Measurements from ENCODE around the gene GAB3.

Gene GAB3

DNA sequence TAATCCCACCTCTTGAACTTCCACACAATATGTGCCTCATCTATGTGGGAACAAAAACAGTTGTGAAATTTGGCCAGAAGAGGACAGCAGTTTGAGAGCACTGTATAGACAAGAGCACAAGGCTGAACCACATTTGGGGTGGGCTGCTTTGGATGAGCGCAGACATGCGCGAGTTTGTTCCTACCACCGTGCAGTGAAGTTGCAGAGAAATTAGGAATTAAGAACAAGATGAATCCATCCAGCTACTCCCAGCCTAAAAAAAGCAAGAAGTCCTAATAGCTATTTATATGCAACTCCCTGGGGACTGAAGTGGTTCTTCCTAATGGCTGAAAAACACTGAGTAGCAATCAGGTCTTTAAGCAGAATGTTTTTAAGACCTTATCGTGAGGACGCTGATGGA is 1.0 kb downstream of the GAB3 start:
- DNase-seq: no peak

DNA sequence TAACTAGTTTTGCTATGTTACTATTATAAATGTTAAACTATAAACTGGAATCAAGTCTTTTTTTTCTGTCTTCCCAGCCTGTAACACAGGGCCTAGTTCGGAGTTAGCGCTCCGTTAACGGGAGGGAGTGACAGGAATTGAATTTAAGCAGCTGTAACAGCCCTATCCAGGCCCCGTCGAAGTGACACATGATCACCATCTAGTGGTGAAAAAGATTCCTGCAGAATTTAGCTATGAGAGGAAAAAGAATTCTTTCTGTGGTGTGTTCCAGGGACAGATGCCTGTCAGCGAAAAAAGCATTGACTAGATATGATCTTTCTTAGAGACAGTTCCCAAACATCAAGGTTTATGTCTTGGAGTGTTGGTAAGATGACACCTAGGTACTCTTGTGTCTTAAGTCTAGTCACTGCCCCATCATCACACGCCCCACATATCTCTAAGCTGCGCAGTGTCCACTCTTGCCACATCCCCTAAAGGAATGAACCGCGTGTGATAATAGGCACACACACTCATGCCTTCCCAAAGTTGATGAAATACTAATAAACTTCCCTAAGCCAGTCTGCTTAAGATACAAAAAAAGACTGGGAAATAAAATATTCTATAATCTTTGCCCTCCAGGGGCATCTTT is 2.1 kb downstream of the GAB3 start:
- DNase-seq: peak; percentile 59

DNA sequence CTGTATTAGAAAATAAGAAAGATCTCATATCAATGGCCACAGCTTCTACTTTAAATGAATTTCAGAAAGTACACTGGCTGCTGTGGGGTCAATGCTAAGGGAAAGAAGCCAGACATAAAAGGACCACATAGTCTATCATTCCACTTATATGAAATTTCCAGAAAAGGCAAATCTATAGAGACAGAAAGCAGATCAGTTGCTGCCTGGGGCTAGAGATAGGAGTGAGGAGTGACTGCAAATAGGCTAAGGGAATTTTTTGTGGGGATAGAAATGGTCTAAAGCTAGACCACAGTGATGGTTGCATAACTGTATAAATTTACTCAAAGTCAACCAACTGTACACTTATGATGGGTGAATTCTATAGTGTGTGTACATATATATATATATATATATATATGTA is 8.3 kb downstream of the GAB3 start:
- DNase-seq: no peak

DNA sequence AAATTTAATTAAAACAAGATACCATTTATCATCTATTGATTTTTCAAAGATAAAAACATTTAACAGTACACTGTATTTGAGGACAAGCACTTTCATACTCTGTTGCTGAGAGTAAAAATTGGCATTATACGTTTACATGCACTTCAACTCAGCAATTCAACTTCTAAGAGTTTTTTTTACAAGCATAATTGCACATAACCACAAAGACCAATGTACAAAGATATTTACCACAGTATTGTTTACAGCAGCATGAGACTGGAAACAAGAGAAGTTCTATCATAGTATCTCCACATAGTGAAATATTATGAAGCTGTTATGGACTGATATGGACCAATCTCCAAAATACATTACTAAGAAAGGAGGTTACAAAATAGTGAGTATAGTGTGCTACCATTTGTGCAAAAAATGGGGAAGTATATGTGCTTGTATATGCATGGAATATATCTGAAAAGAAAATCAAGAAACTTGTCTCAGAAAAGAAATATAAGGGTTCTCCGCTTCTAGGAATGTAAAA is 10.9 kb downstream of the GAB3 start:
- no peak for DNase-seq

DNA sequence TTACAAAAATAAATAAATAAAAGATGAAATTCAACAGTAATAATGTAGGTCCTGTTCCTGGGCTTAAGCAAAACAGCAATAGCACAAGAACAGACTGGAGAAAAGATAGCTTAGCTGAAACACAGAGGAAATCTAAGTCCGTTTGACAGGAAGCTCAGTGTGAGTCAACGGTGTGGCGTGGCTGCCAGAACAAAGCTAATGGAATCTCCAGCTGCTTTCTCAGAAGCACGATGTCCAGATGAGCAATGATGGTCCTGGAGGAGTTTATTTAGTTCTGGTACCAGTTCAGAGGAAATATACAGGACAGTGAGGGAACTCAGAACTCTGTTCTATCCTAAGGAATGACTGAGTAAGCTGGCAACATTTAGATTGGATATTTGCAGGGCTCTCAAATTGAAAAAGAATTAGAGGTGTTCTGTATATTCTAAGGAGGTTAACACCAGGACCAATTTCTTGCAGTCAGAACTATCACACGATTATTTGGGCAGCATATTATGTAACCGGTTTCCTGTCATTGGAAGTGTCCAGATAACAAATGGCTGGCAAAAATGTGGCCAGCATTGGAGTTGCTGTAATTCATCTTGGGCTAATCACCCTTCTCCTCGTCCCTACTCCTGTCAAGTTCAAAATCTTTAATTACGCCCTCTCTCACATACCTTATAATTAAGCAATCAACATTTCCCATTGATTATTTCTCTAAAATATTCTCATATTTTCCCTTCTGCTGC is 12.7 kb downstream of the GAB3 start:
- peak; percentile 77 for DNase-seq

DNA sequence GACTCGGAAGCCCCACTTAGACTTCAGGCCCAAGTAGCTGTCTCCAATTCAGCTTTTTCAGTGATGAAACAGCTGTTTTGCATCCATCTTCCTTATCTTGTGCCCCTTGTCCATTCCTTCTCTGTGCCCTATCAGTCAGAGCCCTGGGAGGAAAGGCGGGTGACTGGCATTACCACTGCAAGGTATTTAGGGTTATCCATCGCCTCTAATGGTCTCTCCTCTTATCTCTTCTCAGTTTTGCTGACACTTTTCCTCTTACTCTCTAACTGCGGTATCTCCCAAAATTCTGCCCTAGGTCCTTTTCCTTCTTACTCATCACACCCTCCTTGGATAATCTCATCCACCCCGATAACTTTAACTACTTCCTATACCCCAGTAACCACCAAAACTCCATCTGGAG is 13.7 kb downstream of the GAB3 start:
- DNase-seq: no peak

DNA sequence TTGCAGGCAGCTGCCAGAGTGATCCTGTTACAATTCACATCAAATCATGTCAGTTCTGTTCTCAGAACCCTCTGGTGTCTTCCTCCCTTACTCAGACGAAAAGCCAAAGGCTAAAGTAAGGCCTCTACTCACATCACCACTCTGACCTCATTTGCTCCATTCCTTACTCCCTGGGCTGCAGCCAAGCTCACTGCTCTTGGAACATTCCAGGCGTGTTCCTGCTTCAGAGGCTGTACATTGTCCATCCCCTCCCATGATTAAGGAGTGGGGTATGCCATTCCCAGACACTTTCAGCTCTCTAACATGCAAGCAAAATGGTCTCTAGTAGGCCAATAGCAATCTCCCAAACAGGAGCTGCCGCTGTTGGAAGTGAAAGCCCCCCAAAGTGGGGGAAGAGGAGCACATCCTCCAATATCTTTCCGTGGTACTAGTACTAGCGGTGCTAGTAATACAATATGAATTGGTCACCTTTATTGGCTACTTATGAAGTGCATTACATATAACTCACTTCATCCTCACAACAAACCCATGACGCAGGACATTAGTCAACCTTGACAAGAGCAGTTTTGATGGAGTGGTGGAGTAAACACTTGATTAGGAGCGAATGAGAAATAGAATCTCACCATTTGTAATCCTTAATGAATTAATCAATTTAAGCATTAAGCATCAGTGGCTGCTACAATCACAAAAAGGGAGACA is 15.0 kb downstream of the GAB3 start:
- DNase-seq: peak; percentile 64

DNA sequence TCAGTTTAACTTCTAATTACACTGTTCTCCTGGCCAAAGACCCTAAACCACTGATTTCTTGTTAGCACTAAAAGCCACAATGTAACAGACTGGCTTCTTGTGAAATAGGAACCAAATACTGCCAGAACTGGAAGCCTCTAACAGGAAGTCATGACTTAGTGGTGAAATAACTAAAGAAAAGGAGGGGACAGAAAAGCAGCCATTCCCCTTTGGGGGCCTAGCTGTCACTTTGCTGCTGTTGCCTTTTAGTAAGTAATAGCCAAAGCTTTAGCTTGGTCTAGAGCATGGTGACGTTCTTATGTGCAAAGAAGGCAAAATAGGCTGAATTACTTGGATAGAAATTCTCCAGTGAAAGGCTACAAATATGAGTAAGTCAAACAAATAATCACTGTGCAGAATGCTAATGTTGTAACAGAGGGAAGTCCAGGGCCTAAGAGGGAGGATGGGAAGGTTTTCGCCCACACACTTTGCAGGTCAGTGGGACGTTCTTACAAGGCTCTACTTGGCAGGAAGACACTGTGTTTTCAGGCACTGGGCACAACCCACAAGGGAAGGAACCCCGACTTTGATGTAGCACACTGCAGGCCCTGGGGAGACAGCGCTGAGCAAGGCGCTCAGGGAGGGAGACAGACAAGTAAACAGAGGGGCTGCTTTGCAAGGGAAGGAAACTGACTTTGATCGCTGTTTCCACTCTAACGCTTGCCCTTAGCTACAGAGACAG is 16.7 kb downstream of the GAB3 start:
- no peak for DNase-seq

DNA sequence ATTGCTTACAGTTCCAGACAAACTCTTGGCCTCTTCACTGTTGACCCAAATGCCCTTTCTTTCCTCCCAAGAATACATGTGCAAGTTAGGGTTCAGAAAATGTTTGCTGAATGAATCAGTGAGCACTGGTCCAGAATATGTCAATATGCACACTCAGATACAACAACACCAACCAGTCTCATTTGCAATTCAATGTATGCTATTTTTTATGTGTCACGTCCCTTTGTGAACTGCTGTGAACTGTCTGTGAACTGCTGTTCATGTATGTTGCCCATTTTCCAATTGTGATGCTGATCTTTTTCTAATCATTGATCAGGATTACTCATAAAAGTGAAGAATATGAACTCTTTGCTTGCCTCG is 17.8 kb downstream of the GAB3 start:
- DNase-seq: no peak

DNA sequence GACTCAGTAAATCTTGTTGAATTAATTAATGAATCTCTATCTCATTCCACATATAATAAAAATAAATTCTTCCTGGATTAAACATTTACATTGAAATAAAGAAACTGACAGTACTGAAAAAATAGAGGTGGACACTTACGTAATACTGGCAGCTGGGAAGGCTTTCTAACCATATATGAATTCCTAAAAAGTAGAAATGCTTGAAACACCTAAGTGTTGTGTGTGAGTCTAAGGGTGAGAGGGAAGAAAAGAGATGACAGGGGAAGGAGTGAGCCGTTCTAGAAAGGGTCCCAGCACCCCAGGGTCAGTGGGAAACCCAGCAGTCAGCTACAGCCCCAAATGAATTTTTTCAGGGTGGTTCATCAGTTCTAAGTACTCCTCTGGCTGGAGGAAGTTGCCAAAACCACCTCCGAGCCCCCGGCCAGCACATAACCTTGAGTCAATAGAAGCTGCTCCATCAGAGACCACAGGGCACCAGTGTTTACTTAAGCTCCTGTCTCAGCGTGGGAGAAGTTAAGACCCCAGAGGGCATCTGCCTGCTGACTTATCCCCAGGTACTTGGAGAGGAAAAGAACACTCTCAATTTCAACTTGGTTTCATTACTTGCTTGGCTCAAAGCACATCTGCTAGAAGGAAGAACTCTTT is 18.3 kb downstream of the GAB3 start:
- DNase-seq: no peak

DNA sequence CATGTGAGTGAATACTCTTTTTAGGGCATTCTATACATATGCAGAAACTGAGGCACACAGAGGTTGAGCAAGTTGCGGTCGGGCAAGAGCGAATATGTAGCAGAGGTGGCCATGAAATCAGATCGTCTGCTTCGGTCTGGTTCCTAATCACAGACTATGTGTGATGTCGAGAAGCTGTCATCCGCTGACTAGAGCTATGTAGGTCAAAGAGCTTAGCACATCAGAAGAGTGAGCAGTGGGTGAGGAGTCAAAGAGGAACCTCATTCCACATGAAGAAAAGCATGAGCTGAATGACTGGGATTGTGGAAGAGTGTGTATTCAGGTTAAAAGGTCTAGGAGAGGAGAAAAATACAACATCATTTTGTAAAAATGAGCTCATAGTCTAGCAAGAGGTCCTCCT is 19.0 kb downstream of the GAB3 start:
- DNase-seq: no peak

DNA sequence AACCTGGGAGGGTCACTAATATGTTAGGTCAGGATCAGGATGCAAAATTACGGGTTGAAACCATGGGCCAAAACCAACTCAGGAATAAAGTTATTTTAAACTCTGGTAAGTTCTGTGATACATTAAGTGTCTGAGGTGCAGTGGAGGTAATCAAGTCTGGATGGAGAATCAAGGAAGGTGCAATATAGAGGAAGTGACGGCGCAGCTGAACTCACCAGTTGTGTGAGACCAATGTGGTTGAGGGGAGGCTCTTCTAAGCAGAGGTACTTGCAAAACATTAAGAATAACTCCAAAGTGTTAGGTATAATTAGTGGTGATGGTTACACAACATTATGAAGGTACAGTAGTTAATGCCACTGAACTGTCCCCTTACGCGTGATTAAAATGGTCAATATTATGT is 19.7 kb downstream of the GAB3 start:
- no peak for DNase-seq

DNA sequence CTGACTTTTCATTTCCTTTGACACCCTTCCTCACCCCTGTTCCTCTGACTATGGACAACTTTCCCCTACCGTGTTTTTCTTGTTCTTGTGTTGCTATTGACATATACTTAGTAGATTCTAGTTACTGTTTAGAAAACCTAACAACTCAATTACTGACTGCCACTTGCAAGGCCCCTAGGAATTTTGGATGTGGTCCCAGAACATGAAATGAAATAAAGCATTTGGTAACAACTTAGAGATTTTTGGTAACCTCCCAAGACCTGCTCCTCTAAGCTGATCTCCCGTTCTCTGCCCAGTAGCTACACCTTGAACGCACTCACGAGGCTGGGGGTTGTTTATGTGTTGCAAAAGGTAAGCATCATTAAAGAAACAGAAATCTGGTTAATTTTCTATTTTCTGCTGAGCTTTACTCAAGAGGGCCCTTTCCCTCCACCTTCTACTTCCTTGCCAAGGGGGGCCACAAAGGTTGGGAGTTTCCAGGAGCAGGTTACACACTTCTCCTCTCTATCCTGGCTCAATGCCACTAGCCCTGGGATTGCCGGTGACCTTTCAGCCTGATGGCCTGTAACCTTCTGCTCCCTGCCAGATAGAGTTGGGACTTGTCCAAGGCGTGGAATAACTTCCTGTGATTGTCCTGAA is 20.5 kb downstream of the GAB3 start:
- no peak for DNase-seq

DNA sequence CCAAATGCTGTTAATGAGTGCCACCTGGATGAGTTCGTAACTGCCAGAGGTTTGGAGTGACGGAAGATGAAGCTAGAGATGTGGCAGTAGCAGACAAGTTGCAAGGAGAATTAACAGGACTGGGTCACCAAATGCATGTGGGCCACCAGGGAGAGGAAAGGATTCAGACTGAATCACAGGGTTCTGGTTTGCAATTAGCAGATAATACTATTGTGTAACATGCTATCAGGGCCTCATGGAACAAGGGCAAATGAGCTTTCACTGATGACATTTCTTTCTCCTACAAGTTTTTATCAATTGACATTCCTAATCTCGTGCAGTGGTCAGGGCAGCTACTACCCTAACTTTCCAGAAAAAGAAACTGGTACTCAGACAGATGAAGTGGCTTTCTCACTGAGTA is 21.4 kb downstream of the GAB3 start:
- no peak for DNase-seq

DNA sequence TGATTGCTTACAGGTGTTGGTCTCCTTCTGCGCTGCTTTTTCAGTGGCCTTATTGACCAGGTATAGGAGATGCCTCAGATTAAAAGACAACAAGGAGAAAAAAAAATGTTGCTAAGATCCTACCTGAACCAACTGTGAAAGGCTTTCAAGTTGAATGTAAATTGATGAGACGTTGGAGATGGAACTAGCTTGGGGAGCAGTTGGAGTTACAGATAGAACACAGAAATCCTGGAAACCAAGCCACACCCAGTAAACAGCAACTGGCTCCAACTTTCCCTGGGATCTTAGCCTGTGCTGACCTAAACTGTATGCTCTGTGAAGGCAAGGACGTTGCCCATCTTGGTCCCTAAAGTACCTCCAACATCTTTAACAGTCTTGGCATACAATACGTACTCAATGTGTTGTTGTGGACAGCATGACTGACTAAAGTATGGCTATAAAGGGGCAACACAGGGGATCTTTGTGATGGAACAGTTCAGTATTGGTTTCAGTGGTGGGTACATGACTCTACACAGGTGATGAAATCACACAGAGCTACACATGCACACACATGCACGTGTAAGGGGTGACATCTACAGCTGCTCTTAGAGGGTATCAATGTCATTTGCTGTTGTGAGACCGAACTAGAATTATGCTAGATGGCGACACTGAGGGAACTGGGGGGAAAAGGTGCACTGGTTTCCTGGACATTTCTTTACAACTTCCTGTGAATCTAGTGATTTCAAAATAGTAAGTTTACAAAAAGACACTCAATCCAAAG is 22.3 kb downstream of the GAB3 start:
- no peak for DNase-seq

DNA sequence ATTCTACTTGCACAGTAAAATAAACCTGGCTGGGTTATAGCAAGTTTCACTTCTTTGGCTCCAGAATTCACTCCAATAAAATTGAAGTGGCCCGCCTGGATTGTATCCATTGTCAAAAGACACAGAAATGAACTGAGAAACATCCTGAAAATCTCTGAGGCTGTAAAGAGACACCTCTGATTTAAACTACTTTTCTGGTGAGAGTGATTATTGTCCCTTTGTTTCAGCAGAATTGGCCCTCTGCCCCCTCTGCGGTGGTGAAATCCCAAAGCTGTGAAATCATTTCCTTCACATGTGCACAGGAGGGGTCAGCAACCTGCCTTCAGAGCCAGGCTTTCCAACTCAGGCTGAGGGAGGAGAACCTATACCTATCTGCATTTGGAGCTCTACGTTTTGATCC is 23.0 kb downstream of the GAB3 start:
- DNase-seq: peak; percentile 85

DNA sequence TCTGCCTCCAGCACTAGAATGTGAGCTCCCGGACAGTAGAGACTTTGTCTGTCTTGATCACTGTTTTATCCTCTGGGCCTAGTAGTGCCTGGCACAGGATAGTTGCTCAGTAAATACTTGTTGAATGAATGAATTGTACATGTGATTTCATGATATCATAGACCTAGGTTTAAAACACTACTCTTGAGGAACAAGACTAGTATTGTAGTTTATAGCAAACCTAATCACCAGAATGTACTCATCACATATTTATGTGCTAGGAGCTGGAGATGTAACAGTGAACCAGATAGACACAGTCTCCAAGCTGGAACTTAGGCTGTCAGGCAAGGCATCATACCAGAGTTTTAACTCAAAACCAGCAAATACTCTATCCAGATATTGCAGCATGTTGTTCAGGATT is 23.5 kb downstream of the GAB3 start:
- no peak for DNase-seq

DNA sequence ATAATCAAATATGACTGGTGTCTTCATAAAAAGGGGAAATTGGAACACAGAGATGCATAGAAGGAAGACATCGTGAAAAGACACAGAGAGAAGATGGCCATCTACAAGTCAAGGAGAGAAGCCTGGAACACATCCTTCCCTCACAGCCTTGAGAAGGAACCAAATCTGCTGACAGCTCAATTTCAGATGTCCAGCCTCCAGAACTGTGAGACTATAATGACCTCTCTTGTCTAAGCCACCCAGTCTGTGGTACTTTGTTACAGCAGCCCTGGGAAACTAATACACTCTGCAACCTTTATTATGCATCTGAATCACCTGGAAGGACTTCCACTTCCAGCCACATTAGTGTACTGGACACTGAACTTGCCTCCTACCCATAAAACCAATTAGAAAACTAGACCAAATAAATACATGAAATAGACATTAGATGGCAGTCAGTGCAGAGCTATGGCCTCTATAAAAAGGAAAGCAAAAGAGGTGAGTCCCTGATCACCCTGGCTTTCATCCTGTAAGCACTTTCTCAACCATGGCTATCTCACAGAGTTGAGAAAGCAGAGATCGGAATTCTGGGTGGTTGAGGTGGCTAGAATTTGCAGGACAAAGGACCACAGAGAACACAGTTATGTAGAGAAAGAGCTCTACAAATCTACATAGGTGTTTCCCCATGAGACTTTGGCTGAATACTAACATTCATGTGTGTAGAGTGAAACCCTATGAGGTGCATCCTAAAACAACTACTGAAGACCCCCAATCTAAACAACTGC is 25.7 kb downstream of the GAB3 start:
- no peak for DNase-seq

DNA sequence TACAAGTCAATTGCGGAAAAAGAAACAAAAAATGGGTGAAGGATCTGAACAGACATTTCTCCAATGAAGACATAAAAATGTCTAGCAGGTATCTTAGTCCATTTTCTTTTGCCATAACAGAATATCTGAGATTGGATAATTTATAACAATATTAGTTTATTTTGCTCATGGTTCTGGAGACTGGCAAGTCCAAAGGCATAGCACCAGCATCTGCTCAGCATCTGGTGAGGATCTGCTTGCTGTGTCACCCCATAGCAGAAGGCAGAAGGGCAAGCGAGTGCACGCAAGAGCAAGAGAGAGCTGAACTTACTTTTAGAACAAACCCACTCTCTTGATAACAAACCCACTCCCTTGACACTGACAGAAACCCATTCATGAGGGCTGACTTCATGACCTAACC is 29.7 kb downstream of the GAB3 start:
- no peak for DNase-seq

DNA sequence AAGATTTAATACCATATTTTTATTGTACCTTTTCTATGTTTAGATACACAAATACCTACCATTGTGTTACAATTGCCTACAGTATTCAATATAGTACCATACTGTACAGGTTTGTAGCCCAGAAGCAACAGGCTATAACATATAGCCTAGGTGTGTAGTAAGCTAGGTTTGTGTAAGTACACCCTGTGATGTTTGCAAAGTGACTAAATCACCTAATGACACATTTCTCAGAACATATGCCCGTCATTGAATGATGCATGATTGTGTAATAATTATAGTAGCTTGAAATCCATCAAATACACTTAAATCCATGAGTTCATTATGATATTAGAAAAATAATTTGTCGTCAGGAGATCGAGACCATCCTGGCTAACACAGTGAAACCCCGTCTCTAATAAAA is 30.8 kb downstream of the GAB3 start:
- no peak for DNase-seq

DNA sequence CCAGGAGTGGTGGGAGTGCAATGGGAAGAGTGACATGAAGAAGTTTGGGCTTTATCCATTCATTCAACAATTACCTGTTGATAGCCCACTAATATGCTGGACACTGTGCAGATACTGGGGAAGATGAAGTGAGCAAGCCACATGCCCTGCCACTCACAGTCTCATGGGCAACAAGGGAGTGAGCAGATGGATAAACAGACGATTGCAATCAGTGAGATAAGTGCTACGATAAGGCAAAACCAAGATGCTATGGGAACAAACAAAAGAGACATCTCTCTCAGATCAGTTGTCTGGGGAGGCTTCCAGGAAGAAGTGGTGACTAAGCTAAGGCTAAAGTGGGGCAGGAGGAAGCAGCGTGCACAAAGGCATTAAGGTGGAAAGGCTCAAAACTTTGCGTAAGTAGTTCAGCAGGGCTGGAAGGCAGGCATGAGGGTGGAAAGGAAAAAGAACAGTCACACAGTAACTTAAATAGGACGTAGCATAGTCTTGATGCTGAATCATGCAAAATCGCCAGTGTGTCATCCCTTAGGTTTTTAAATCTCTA is 31.7 kb downstream of the GAB3 start:
- no peak for DNase-seq
